Hepatocyte (in vitro differentiated cells): ENCODE results near the gene CALD1. TPM values are rescaled to one million over a fixed set of nuclear protein-coding genes. Genes with fewer than 3 reads are reported as not detected.
A peak's percentile ranks its signal among the peaks of the same experiment; 100 is the strongest.

Experiments used
- DNase-seq: peaks from one replicate; pipeline ENCODE4 v3.0.0-alpha.2; 2016; ENCODE audit warnings: low spot score
- H2AFZ ChIP-seq: fragments of 200-600 bp; sonication (generic); 2 replicates; pipeline ENCODE4 v1.6.0; 2016; ENCODE audit warnings: antibody characterized with exemption, mild to moderate bottlenecking
- H3K27ac ChIP-seq: fragments of 200-600 bp; sonication (generic); 2 replicates; pipeline ENCODE4 v1.5.1; 2016; ENCODE audit warnings: mild to moderate bottlenecking
- H3K27me3 ChIP-seq: fragments of 200-600 bp; sonication (generic); 2 replicates; pipeline ENCODE4 v1.6.1; 2016
- H3K36me3 ChIP-seq: fragments of 200-600 bp; sonication (generic); replicated peaks from 2 replicates; pipeline ENCODE4 v1.5.1; 2016; ENCODE audit warnings: low read depth; ENCODE audit not compliant: insufficient read depth
- H3K4me1 ChIP-seq: fragments of 200-600 bp; sonication (generic); 2 replicates; pipeline ENCODE4 v1.5.1; 2016; ENCODE audit warnings: mild to moderate bottlenecking, moderate library complexity; ENCODE audit not compliant: insufficient read depth
- H3K4me2 ChIP-seq: fragments of 200-600 bp; sonication (generic); 2 replicates; pipeline ENCODE4 v1.6.0; 2016
- H3K4me3 ChIP-seq: fragments of 200-600 bp; sonication (generic); 2 replicates; pipeline ENCODE4 v1.5.1; 2016; ENCODE audit warnings: mild to moderate bottlenecking
- H3K79me2 ChIP-seq: fragments of 200-600 bp; sonication (generic); 2 replicates; pipeline ENCODE4 v1.6.0; 2017; ENCODE audit warnings: mild to moderate bottlenecking
- H3K9me2 ChIP-seq: fragments of 200-600 bp; sonication (generic); replicated peaks from 2 replicates; pipeline ENCODE4 v1.6.0; 2017; ENCODE audit warnings: mild to moderate bottlenecking; ENCODE audit not compliant: insufficient read depth
- H3K9me3 ChIP-seq: fragments of 200-600 bp; sonication (generic); 2 replicates; pipeline ENCODE4 v1.5.1; 2016; ENCODE audit warnings: low read depth, mild to moderate bottlenecking
- H4K20me1 ChIP-seq: fragments of 200-600 bp; sonication (generic); 2 replicates; pipeline ENCODE4 v1.6.0; 2016; ENCODE audit warnings: mild to moderate bottlenecking; ENCODE audit not compliant: insufficient read depth, poor library complexity, severe bottlenecking
- CTCF ChIP-seq: fragments of 200-600 bp; sonication (generic); IDR thresholded peaks from 2 replicates; pipeline ENCODE4 v1.5.1; 2016; ENCODE audit warnings: antibody characterized with exemption, mild to moderate bottlenecking; ENCODE audit not compliant: poor library complexity
- EZH2 ChIP-seq: fragments of 200-600 bp; sonication (generic); IDR thresholded peaks from 2 replicates; pipeline ENCODE4 v1.6.1; 2016; ENCODE audit warnings: antibody characterized with exemption, mild to moderate bottlenecking, borderline replicate concordance
- EZH2phosphoT487 ChIP-seq: fragments of 200-600 bp; sonication (generic); IDR thresholded peaks from one replicate; pipeline ENCODE4 v1.6.1; 2018; ENCODE audit warnings: antibody characterized with exemption, mild to moderate bottlenecking, low read depth, moderate library complexity; ENCODE audit not compliant: unreplicated experiment, severe bottlenecking
- WGBS: methylation state at CpG from one replicate; pipeline ENCODE4 v1.1.6; 2016; ENCODE audit warnings: low lambda C conversion rate; ENCODE audit errors: missing lambda C conversion rate; 5-methylcytosine and 5-hydroxymethylcytosine counted together
- polyA plus RNA-seq: library from polyadenylated mRNA; unstranded; fragments of >200 nt; fragmentation: Nextera tagmentation; extraction: Ambion mirVana; gene quantifications from 2 replicates; pipeline ENCODE4 v1.2.1, GENCODE V29; 2016
- total RNA-seq: library from RNA; depleted of rRNA; stranded (reverse); fragments of >200 nt; gene quantifications from 2 replicates; pipeline ENCODE4 v1.2.3, GENCODE V29; 2014

The CALD1 gene
- total and polyA plus RNA-seq, 2 experiments from 2014 or later, result 207 to 333 TPM

GRCh38 chr7:134932707-134933370 lies 153.4 kb downstream of the CALD1 start:
- no peak for DNase-seq
- TF ChIP-seq EZH2 (no peak), EZH2phosphoT487 (no peak), CTCF (no peak)

GRCh38 chr7:134933460-134934068 lies 154.1 kb downstream of the CALD1 start:
- Histone ChIP-seq H3K27ac (no peak overlapping the region), H3K4me1 (peaks cover 14% of the 10 kb centered on the region), H3K36me3 (no peaks in the 10 kb centered on the region), H3K79me2 (peaks cover 37% of the 10 kb centered on the region), H3K4me3 (no peak overlapping the region), H4K20me1 (no peaks in the 10 kb centered on the region), H3K4me2 (no peak overlapping the region), H3K27me3 (no peaks in the 10 kb centered on the region), H3K9me3 (no peaks in the 10 kb centered on the region), H3K9me2 (no peaks in the 10 kb centered on the region), H2AFZ (no peak overlapping the region)
- 91% methylated on average over 3 of the region's 3 CpGs for WGBS
- no peak for TF ChIP-seq EZH2phosphoT487
- no peak for DNase-seq

More at GRCh38 chr7:134932707-134933370, 153.4 kb downstream of the CALD1 start:
- no peaks in the 10 kb centered on the region for H4K20me1 ChIP-seq
- H2AFZ ChIP-seq, result no peak overlapping the region
- H3K4me3 ChIP-seq, result no peak overlapping the region
- WGBS, result 95% methylated on average over 17 of the region's 17 CpGs
- H3K27ac ChIP-seq, result no peak overlapping the region
- no peaks in the 10 kb centered on the region for H3K9me3 ChIP-seq
- H3K79me2 ChIP-seq, result peaks cover 39% of the 10 kb centered on the region
- no peaks in the 10 kb centered on the region for H3K36me3 ChIP-seq
- peaks cover 12% of the 10 kb centered on the region for H3K4me1 ChIP-seq
- no peaks in the 10 kb centered on the region for H3K27me3 ChIP-seq
- H3K9me2 ChIP-seq, result no peaks in the 10 kb centered on the region
- no peak overlapping the region for H3K4me2 ChIP-seq

GRCh38 chr7:134935701-134936100 lies 156.3 kb downstream of the CALD1 start:
- H3K27ac ChIP-seq, result peak overlapping the region; percentile 80

More at GRCh38 chr7:134935701-134936100, 156.3 kb downstream of the CALD1 start:
- no peaks in the 10 kb centered on the region for H3K9me2 ChIP-seq
- peaks cover 19% of the 10 kb centered on the region for H3K79me2 ChIP-seq
- 92% methylated on average over 2 of the region's 2 CpGs for WGBS
- H3K4me3 ChIP-seq, result no peak overlapping the region
- H4K20me1 ChIP-seq, result no peaks in the 10 kb centered on the region
- no peaks in the 10 kb centered on the region for H3K9me3 ChIP-seq
- H3K4me2 ChIP-seq, result no peak overlapping the region
- DNase-seq, result no peak
- no peaks in the 10 kb centered on the region for H3K27me3 ChIP-seq
- no peaks in the 10 kb centered on the region for H3K36me3 ChIP-seq
- peaks cover 20% of the 10 kb centered on the region for H3K4me1 ChIP-seq
- H2AFZ ChIP-seq, result no peak overlapping the region
- TF ChIP-seq CTCF (no peak), EZH2phosphoT487 (no peak), EZH2 (no peak)
